Measurements from ENCODE around the gene PXDN. TPM values are rescaled to one million over a fixed set of nuclear protein-coding genes. Genes with fewer than 3 reads are reported as not detected.

PXDN gene
- total RNA-seq, 1 experiment from 2014 or later, result 96.1 TPM

GRCh38 chr2:1748741-1749488, 4.6 kb upstream of the PXDN start:
- H3K27ac Mint-ChIP-seq (ENCODE audit: low read depth, unreplicated experiment), result no peak overlapping the region
- POLR2A ChIA-PET, result interaction anchor here (0.6 kb wide), 2 partner anchors 41 to 120 kb away, joined by 3 read pairs; no protein-coding TSS in a partner anchor
- TF ChIP-seq CTCF (IDR thresholded peaks at IDR 0.05; ENCODE audit: unreplicated experiment), result no peak

GRCh38 chr2:1748176-1748740, 3.9 kb upstream of the PXDN start:
- no peak overlapping the region for H3K27ac Mint-ChIP-seq (ENCODE audit: low read depth, unreplicated experiment)
- no peak for DNase-seq (ENCODE audit: unreplicated experiment)
- TF ChIP-seq CTCF (IDR thresholded peaks at IDR 0.05; ENCODE audit: unreplicated experiment), result no peak
- peaks cover 7% of the 10 kb centered on the region for H3K36me3 Mint-ChIP-seq (ENCODE audit: insufficient read depth, unreplicated experiment)
- BruUV-seq (replicated peaks), result no TSS peak
- no peaks in the 10 kb centered on the region for H3K27me3 Mint-ChIP-seq (ENCODE audit: insufficient read depth, unreplicated experiment)
- ChIA-PET CTCF (interaction anchor here (0.5 to 2.4 kb wide), 9 partner anchors 9 to 203 kb away, joined by 3 to 13 read pairs (median 5); no protein-coding TSS in a partner anchor), POLR2A (interaction anchor here (0.6 to 0.7 kb wide), 3 partner anchors 40 to 119 kb away, joined by 3 read pairs; no protein-coding TSS in a partner anchor)
- peaks cover 13% of the 10 kb centered on the region for H3K4me1 Mint-ChIP-seq (ENCODE audit: insufficient read depth, unreplicated experiment)
- intact Hi-C loops (cut with micrococcal nuclease), result no loop called here
- H3K4me3 Mint-ChIP-seq (ENCODE audit: unreplicated experiment), result no peak overlapping the region
- H3K9me3 Mint-ChIP-seq (ENCODE audit: unreplicated experiment), result no peaks in the 10 kb centered on the region

More at GRCh38 chr2:1748741-1749488, 4.6 kb upstream of the PXDN start:
- peaks cover 7% of the 10 kb centered on the region for H3K36me3 Mint-ChIP-seq (ENCODE audit: insufficient read depth, unreplicated experiment)
- H3K4me3 Mint-ChIP-seq (ENCODE audit: unreplicated experiment), result no peak overlapping the region
- intact Hi-C loops (cut with micrococcal nuclease), result no loop called here
- H3K27me3 Mint-ChIP-seq (ENCODE audit: insufficient read depth, unreplicated experiment), result no peaks in the 10 kb centered on the region
- CTCF ChIA-PET, result interaction anchor here (0.5 to 3.0 kb wide), 9 partner anchors 18 to 202 kb away, joined by 3 to 15 read pairs (median 5); no protein-coding TSS in a partner anchor
- peaks cover 13% of the 10 kb centered on the region for H3K4me1 Mint-ChIP-seq (ENCODE audit: insufficient read depth, unreplicated experiment)
- H3K9me3 Mint-ChIP-seq (ENCODE audit: unreplicated experiment), result no peaks in the 10 kb centered on the region
- BruUV-seq (replicated peaks), result no TSS peak
- DNase-seq (ENCODE audit: unreplicated experiment), result no peak

GRCh38 chr2:1747065-1747941, 3.0 kb upstream of the PXDN start:
- Mint-ChIP-seq H3K4me1 (ENCODE audit: insufficient read depth, unreplicated experiment) (peaks cover 13% of the 10 kb centered on the region), H3K36me3 (ENCODE audit: insufficient read depth, unreplicated experiment) (peaks cover 13% of the 10 kb centered on the region), H3K9me3 (ENCODE audit: unreplicated experiment) (no peaks in the 10 kb centered on the region), H3K27ac (ENCODE audit: low read depth, unreplicated experiment) (no peak overlapping the region), H3K27me3 (ENCODE audit: insufficient read depth, unreplicated experiment) (no peaks in the 10 kb centered on the region), H3K4me3 (ENCODE audit: unreplicated experiment) (peak overlapping the region; percentile 30)
- BruUV-seq (replicated peaks), result TSS peak; percentile 4
- intact Hi-C loops (cut with micrococcal nuclease), result no loop called here
- ChIA-PET POLR2A (interaction anchor here (0.7 kb wide), 1 partner anchor 71 kb away, joined by 3 read pairs; no protein-coding TSS in a partner anchor), CTCF (interaction anchor here (0.6 to 2.4 kb wide), 7 partner anchors 16 to 202 kb away, joined by 3 to 13 read pairs (median 5); no protein-coding TSS in a partner anchor)
- TF ChIP-seq CTCF (IDR thresholded peaks at IDR 0.05; ENCODE audit: unreplicated experiment), result no peak
- DNase-seq (ENCODE audit: unreplicated experiment), result no peak
